MM.1S (cell line): Measurements from ENCODE around the gene EI24.
"Not testable (repeated sequence)": the region's sequence is repeated elsewhere in the genome, so short reads cannot be mapped to it uniquely, and the experiment has no call there.

Experiments
- CTCF ChIP-seq: fragments of 300-600 bp; sonication (generic); IDR thresholded peaks from 2 replicates; pipeline ENCODE4 v1.5.1; 2016; ENCODE audit warnings: antibody characterized with exemption, low read length, mixed read lengths
- EZH2 ChIP-seq: fragments of 300-600 bp; sonication (generic); optimal IDR thresholded peaks from 2 replicates; pipeline ENCODE3; 2017; ENCODE audit warnings: low read depth, mild to moderate bottlenecking, antibody characterized with exemption, low read length, mixed read lengths

- TF ChIP-seq CTCF, EZH2: not testable (repeated sequence)
These were observed 32.4 kb upstream of the EI24 start for GRCh38 chr11:125536834-125537233.
